ENCODE measurements around the gene M1AP. TPM values are rescaled to one million over a fixed set of nuclear protein-coding genes. Genes with fewer than 3 reads are reported as not detected.

The M1AP gene
- total RNA-seq, 1 donor from 2014 or later = 0.74 TPM

DNA sequence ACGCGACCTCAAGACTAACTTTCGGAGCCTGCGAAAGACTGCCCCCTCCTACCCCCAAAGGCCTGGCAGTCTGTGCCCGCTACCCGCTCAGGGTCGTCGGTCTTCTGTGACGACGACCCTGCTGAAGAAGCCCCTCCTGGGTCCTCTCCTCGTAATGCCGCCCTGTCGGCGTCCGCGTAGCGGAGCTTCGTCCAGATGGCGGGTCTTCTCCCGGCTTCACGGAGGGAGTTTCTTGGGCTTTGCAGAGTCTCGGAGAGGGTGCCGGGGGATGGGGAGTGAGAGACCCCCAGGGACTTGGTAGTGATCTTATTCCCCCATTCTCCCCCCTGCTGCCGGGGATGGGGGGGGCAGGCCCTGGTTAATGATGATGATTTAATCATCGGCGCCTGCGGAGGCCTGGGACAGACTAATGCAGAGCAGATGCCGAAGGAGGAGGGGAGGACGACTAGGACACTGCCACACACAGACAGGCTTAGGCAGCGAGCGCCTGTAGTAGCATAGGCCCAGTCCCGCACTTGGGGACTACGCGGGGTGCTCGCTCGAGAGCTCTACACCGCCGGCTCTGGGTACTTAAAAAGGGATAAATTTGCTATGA, 140.1 kb downstream of the M1AP start:
- Mint-ChIP-seq H3K36me3 (ENCODE audit: low read depth, unreplicated experiment) (peaks cover 16% of the 10 kb centered on the region), H3K9me3 (ENCODE audit: unreplicated experiment) (no peaks in the 10 kb centered on the region), H3K27me3 (ENCODE audit: unreplicated experiment) (peaks cover 37% of the 10 kb centered on the region), H3K4me3 (ENCODE audit: unreplicated experiment) (peak overlapping the region; percentile 100), H3K27ac (ENCODE audit: unreplicated experiment) (peak overlapping the region; percentile 100), H3K4me1 (ENCODE audit: unreplicated experiment) (peaks cover 30% of the 10 kb centered on the region)
- TF ChIP-seq, protein P1, sequence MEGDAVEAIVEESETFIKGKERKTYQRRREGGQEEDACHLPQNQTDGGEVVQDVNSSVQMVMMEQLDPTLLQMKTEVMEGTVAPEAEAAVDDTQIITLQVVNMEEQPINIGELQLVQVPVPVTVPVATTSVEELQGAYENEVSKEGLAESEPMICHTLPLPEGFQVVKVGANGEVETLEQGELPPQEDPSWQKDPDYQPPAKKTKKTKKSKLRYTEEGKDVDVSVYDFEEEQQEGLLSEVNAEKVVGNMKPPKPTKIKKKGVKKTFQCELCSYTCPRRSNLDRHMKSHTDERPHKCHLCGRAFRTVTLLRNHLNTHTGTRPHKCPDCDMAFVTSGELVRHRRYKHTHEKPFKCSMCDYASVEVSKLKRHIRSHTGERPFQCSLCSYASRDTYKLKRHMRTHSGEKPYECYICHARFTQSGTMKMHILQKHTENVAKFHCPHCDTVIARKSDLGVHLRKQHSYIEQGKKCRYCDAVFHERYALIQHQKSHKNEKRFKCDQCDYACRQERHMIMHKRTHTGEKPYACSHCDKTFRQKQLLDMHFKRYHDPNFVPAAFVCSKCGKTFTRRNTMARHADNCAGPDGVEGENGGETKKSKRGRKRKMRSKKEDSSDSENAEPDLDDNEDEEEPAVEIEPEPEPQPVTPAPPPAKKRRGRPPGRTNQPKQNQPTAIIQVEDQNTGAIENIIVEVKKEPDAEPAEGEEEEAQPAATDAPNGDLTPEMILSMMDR (IDR thresholded peaks at IDR 0.05; ENCODE audit: unreplicated experiment) = no peak
- peak; percentile 25 for DNase-seq (ENCODE audit: low spot score)

Other genes with a start within 250 kb of the M1AP start
- 5.0 TPM for gene C2orf81, start 226.7 kb downstream of the M1AP start, total RNA-seq (ENCODE audit: unreplicated experiment)
- gene WDR54, start 226.6 kb downstream of the M1AP start, total RNA-seq (ENCODE audit: unreplicated experiment) = 34.1 TPM
- gene RTKN, start 206.4 kb downstream of the M1AP start, total RNA-seq (ENCODE audit: unreplicated experiment) = 65.4 TPM
- 22.1 TPM for gene INO80B, start 193.2 kb downstream of the M1AP start, total RNA-seq (ENCODE audit: unreplicated experiment)
- 76.8 TPM for gene WBP1, start 189.9 kb downstream of the M1AP start, total RNA-seq (ENCODE audit: unreplicated experiment)
- gene MOGS, start 182.9 kb downstream of the M1AP start, total RNA-seq (ENCODE audit: unreplicated experiment) = 52.4 TPM
- gene MRPL53, start 175.7 kb downstream of the M1AP start, total RNA-seq (ENCODE audit: unreplicated experiment) = 59.0 TPM
- 20.7 TPM for gene CCDC142, start 165.3 kb downstream of the M1AP start, total RNA-seq (ENCODE audit: unreplicated experiment)
- 16.8 TPM for gene TTC31, start 165.2 kb downstream of the M1AP start, total RNA-seq (ENCODE audit: unreplicated experiment)
- not detected for gene LBX2, start 148.7 kb downstream of the M1AP start, total RNA-seq (ENCODE audit: unreplicated experiment)
- 13.5 TPM for gene PCGF1, start 140.6 kb downstream of the M1AP start, total RNA-seq (ENCODE audit: unreplicated experiment)
- not detected for gene TLX2, start 133.9 kb downstream of the M1AP start, total RNA-seq (ENCODE audit: unreplicated experiment)
- 3.5 TPM for gene DQX1, start 122.1 kb downstream of the M1AP start, total RNA-seq (ENCODE audit: unreplicated experiment)
- 117 TPM for gene AUP1, start 118.6 kb downstream of the M1AP start, total RNA-seq (ENCODE audit: unreplicated experiment)
- 44.3 TPM for gene HTRA2, start 118.4 kb downstream of the M1AP start, total RNA-seq (ENCODE audit: unreplicated experiment)
- gene LOXL3, start 94.4 kb downstream of the M1AP start, total RNA-seq (ENCODE audit: unreplicated experiment) = 10.0 TPM
- 27.8 TPM for gene DOK1, start 93.6 kb downstream of the M1AP start, total RNA-seq (ENCODE audit: unreplicated experiment)
- 9.4 TPM for gene SEMA4F, start 5.9 kb upstream of the M1AP start, total RNA-seq (ENCODE audit: unreplicated experiment)
- gene HK2, start 185.8 kb upstream of the M1AP start, total RNA-seq (ENCODE audit: unreplicated experiment) = 23.2 TPM

All from endothelial cell (in vitro differentiated cells).